ENCODE results near the gene ITPKA.

DNA sequence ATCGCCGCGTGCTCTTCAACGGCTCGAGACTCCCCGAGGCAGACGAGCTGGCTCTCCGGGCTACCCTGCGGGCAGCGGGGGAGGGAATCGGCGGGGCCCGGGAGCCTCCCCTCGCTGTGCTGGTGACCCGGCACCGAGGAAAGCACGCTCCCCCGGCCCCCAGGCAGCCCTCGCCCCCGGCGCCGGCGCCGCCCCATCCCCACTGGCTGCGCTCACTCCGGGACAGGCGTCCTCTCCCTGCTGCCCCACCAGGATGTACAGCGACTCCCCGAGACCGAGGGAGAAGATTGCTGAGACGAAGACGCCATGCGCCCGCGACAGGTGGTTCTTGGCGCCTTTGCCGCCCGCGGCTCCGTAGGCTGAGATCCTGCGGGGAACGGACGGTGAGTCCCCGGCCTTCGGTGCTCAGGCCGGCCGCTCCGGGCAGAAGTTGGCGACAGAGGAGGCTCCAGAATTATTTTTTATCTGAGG is 18.3 kb downstream of the ITPKA start:
- no peak for TF ChIP-seq CTCF (IDR thresholded peaks at IDR 0.05)
- no peak for TF ChIP-seq POLR2A (IDR thresholded peaks at IDR 0.05)

Data from body of pancreas (tissue), 4 donors.